OCI-LY1 (cell line): ENCODE measurements around the gene CCDC85A.

Source experiments
- H2AFZ ChIP-seq: fragments of 200-600 bp; sonication (generic), shearing (Covaris generic); 2 replicates; pipeline ENCODE4 v1.6.0; 2014; ENCODE audit warnings: antibody characterized with exemption, mild to moderate bottlenecking, low read length
- H3F3A ChIP-seq: fragments of 200-600 bp; sonication (generic), shearing (Covaris generic); 2 replicates; pipeline ENCODE4 v1.6.0; 2014; ENCODE audit warnings: mild to moderate bottlenecking, antibody characterized with exemption, low read length, moderate library complexity; ENCODE audit not compliant: insufficient read depth
- H3K27ac ChIP-seq: fragments of 200-600 bp; sonication (generic); 2 replicates; pipeline ENCODE4 v1.5.1; 2014; ENCODE audit warnings: low read length, mixed run types, mild to moderate bottlenecking, low read depth; ENCODE audit not compliant: poor library complexity, severe bottlenecking
- H3K27me3 ChIP-seq: fragments of 200-600 bp; sonication (generic); 2 replicates; pipeline ENCODE4 v1.6.0; 2014; ENCODE audit warnings: antibody characterized with exemption, mild to moderate bottlenecking, low read length, moderate library complexity; ENCODE audit not compliant: insufficient read depth
- H3K36me3 ChIP-seq: fragments of 200-600 bp; sonication (generic); 2 replicates; pipeline ENCODE4 v1.6.1; 2014; ENCODE audit warnings: mild to moderate bottlenecking, antibody characterized with exemption, low read length, moderate library complexity, mixed read lengths; ENCODE audit not compliant: insufficient read depth
- H3K4me1 ChIP-seq: fragments of 200-600 bp; sonication (generic); 2 replicates; pipeline ENCODE4 v1.5.1; 2014; ENCODE audit warnings: mild to moderate bottlenecking, low read length, moderate library complexity; ENCODE audit not compliant: insufficient read depth, severe bottlenecking
- H3K4me2 ChIP-seq: fragments of 200-600 bp; sonication (generic), shearing (Covaris generic); 2 replicates; pipeline ENCODE4 v1.6.1; 2014; ENCODE audit warnings: low read length
- H3K4me3 ChIP-seq: fragments of 200-600 bp; sonication (generic); 2 replicates; pipeline ENCODE4 v1.5.1; 2014; ENCODE audit warnings: low read length, low read depth, mild to moderate bottlenecking, mixed read lengths; ENCODE audit not compliant: poor library complexity, severe bottlenecking
- H3K79me2 ChIP-seq: fragments of 200-600 bp; shearing (Covaris generic); 2 replicates; pipeline ENCODE4 v1.6.1; 2016; ENCODE audit warnings: mixed run types, low read length, mixed read lengths; ENCODE audit not compliant: insufficient read depth
- H3K9ac ChIP-seq: fragments of 200-600 bp; sonication (generic), shearing (Covaris generic); 2 replicates; pipeline ENCODE4 v1.6.1; 2014; ENCODE audit warnings: mild to moderate bottlenecking, low read length, mixed read lengths
- H3K9me2 ChIP-seq: fragments of 200-600 bp; sonication (generic), shearing (Covaris generic); 2 replicates; pipeline ENCODE4 v1.6.1; 2014; ENCODE audit warnings: low read depth, mild to moderate bottlenecking, low read length, mixed read lengths
- H3K9me3 ChIP-seq: fragments of 200-600 bp; shearing (Covaris generic); 2 replicates; pipeline ENCODE4 v1.6.1; 2014; ENCODE audit warnings: low read length, mixed read lengths
- H4K20me1 ChIP-seq: fragments of 200-600 bp; sonication (generic), shearing (Covaris generic); 2 replicates; pipeline ENCODE4 v1.6.0; 2016; ENCODE audit warnings: mild to moderate bottlenecking, low read length; ENCODE audit not compliant: insufficient read depth
- CTCF ChIP-seq: fragments of 200-600 bp; sonication (generic), shearing (Covaris generic); IDR thresholded peaks from 2 replicates; pipeline ENCODE4 v1.5.1; 2017; ENCODE audit warnings: mild to moderate bottlenecking, antibody characterized with exemption, low read length, moderate library complexity, mixed read lengths
- EZH2 ChIP-seq: fragments of 200-600 bp; sonication (generic), shearing (Covaris generic); IDR thresholded peaks from 2 replicates; pipeline ENCODE4 v1.8.0; 2017; ENCODE audit warnings: borderline replicate concordance, mixed run types, mild to moderate bottlenecking, antibody characterized with exemption, low read length, moderate library complexity, mixed read lengths

The CCDC85A gene

GRCh38 chr2:56263876-56264275 lies 80.1 kb downstream of the CCDC85A start:
- H3K4me1 ChIP-seq = no peaks in the 10 kb centered on the region
- no peak for TF ChIP-seq CTCF
- TF ChIP-seq EZH2 = no peak
- H3K9me2 ChIP-seq = no peaks in the 10 kb centered on the region
- H3K9me3 ChIP-seq = no peaks in the 10 kb centered on the region
- no peaks in the 10 kb centered on the region for H3F3A ChIP-seq
- no peaks in the 10 kb centered on the region for H3K27me3 ChIP-seq
- no peak overlapping the region for H2AFZ ChIP-seq
- H4K20me1 ChIP-seq = no peaks in the 10 kb centered on the region
- no peak overlapping the region for H3K27ac ChIP-seq
- no peaks in the 10 kb centered on the region for H3K36me3 ChIP-seq
- H3K4me3 ChIP-seq = no peak overlapping the region
- H3K79me2 ChIP-seq = no peaks in the 10 kb centered on the region
- no peak overlapping the region for H3K4me2 ChIP-seq
- H3K9ac ChIP-seq = no peak overlapping the region

- H3F3A ChIP-seq = no peaks in the 10 kb centered on the region
- no peaks in the 10 kb centered on the region for H3K79me2 ChIP-seq
- H3K27ac ChIP-seq = no peak overlapping the region
- H3K4me2 ChIP-seq = no peak overlapping the region
- H3K4me3 ChIP-seq = no peak overlapping the region
- H3K9me2 ChIP-seq = no peaks in the 10 kb centered on the region
- H3K27me3 ChIP-seq = no peaks in the 10 kb centered on the region
- no peaks in the 10 kb centered on the region for H3K36me3 ChIP-seq
- H3K9me3 ChIP-seq = no peaks in the 10 kb centered on the region
- no peak for TF ChIP-seq CTCF
- no peak for TF ChIP-seq EZH2
- no peak overlapping the region for H2AFZ ChIP-seq
- H3K9ac ChIP-seq = no peak overlapping the region
- no peaks in the 10 kb centered on the region for H4K20me1 ChIP-seq
- no peaks in the 10 kb centered on the region for H3K4me1 ChIP-seq
Observed at GRCh38 chr2:56266761-56267414, 83.1 kb downstream of the CCDC85A start.

- Histone ChIP-seq H3K4me3 (no peak overlapping the region), H3K36me3 (no peaks in the 10 kb centered on the region), H2AFZ (no peak overlapping the region), H3K4me2 (no peak overlapping the region), H3F3A (no peaks in the 10 kb centered on the region), H3K27ac (no peak overlapping the region), H4K20me1 (no peaks in the 10 kb centered on the region), H3K9me3 (no peaks in the 10 kb centered on the region), H3K9me2 (no peaks in the 10 kb centered on the region), H3K27me3 (no peaks in the 10 kb centered on the region), H3K9ac (no peak overlapping the region), H3K4me1 (no peaks in the 10 kb centered on the region), H3K79me2 (no peaks in the 10 kb centered on the region)
- TF ChIP-seq CTCF = no peak
- no peak for TF ChIP-seq EZH2
Observed at GRCh38 chr2:56267415-56267788, 83.6 kb downstream of the CCDC85A start.
